Right cardiac atrium (tissue), 5 donors: Measurements from ENCODE around the gene RBM19. TPM values are rescaled to one million over a fixed set of nuclear protein-coding genes. Genes with fewer than 3 reads are reported as not detected.
"Not testable (repeated sequence)": the region's sequence is repeated elsewhere in the genome, so short reads cannot be mapped to it uniquely, and the experiment has no call there.

ENCODE experiments used
- ATAC-seq, 2 donors: fragments of 200-7000 bp; cut with Tn5 transposase; one replicate each; pipeline versions ENCODE4 v1.8.0 to v1.9.1; 2020; ENCODE audit warnings: moderate library complexity in 2 of 2, mild to moderate bottlenecking in 1 of 2
- DNase-seq, 3 donors: peaks; one replicate each; pipeline ENCODE4 v3.0.0-alpha.2; 2020
- H3K27ac ChIP-seq: one replicate; pipeline ENCODE4 v1.5.1; 2013; ENCODE audit warnings: mild to moderate bottlenecking, low read length, control low read depth, moderate library complexity
- H3K27me3 ChIP-seq: one replicate; pipeline ENCODE4 v1.6.1; 2013; ENCODE audit not compliant: control insufficient read depth, insufficient read depth
- H3K4me1 ChIP-seq: one replicate; pipeline ENCODE4 v1.6.1; 2013; ENCODE audit warnings: low read length; ENCODE audit not compliant: control insufficient read depth, insufficient read depth
- H3K4me3 ChIP-seq: one replicate; pipeline ENCODE4 v1.5.1; 2013; ENCODE audit warnings: low read length, control low read depth
- H3K9me3 ChIP-seq: one replicate; pipeline ENCODE4 v1.6.1; 2013; ENCODE audit warnings: low read length; ENCODE audit not compliant: control insufficient read depth
- WGBS: extraction: QIAGEN DNeasy Blood & Tissue Kit; methylation state at CpG from one replicate; pipeline ENCODE4 v1.1.7; 2013; 5-methylcytosine and 5-hydroxymethylcytosine counted together
- intact Hi-C, 4 donors: fragments of 100-400 bp; cut with DNase I; formaldehyde crosslinking; loops; one replicate each; pipeline versions ENCODE4 v1.11.0 to v1.14.0; 2022 to 2023
- polyA plus RNA-seq: library from polyadenylated mRNA; stranded (reverse); fragments of 200-250 nt; gene quantifications from one replicate; pipeline ENCODE4 v1.2.3, GENCODE V29; 2013
- total RNA-seq, 4 donors: library from RNA; stranded (reverse); fragmentation: NEBNext Ultra II Directional; extraction: Animal tissue kit (Norgen Biotek cat#: 25700); gene quantifications; one replicate each; pipeline ENCODE4 v1.2.1, GENCODE V29; 2021
- donor health status: healthy with polysubstance abuse.
- donor health status: DM: no; HTN: yes; CAD: no.
- donor health status: DM: no; HTN: no; CAD: no.
- donor health status: DM: no; HTN: yes; CAD: no; lungs with severe emphysema.
- donor health status: DM: yes; HTN: yes; CAD: no.

The RBM19 gene
- total and polyA plus RNA-seq, 5 donors, result 12.7 to 21.7 (median 17.1) TPM

DNA sequence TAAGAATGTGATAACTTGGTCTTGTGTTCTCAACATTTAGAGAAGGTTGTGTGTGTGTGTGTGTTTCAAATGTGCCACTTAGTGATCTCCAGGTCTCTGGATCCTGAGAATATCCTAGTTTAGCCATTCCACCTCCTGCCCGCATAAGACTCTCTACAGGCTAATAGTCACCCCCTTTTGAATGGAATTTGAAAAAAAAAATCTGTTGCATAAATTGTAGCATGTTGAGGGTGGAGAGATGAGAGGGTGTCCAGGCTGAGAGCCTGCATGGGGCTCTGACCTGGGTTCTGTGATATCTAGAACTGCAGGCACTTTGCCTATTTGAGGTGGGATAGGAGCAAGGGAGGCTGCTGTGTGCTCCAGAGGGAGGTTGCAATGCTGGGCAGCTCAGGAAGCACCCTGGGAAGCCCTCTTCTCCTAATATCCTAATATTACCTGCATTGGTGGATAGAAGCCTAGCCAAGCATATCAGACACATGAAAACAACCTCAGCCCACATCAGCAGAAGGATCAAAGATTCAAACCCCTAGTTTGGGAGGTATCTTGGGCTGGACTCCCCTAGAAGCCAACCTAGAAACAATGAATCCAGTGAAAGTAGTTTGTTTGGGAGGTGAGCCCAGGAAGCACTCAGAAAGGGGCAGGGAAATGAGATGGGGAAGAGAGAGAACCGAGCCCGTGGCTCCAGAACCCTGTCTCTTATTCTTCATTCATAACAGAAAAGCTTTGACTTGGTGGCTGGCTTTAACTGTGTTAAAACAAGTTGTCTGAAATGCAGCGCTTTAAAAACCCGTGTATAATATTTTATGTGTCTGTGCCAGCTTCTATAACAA is 35.6 kb upstream of the RBM19 start:
- Histone ChIP-seq H3K4me3 (no peak overlapping the region), H3K4me1 (no peaks in the 10 kb centered on the region), H3K27ac (no peak overlapping the region), H3K9me3 (no peaks in the 10 kb centered on the region), H3K27me3 (no peaks in the 10 kb centered on the region)
- ATAC-seq, result no peak
- no peak for DNase-seq
- WGBS, result 71% methylated on average over 5 of the region's 5 CpGs
- intact Hi-C loops, result no loop called here

DNA sequence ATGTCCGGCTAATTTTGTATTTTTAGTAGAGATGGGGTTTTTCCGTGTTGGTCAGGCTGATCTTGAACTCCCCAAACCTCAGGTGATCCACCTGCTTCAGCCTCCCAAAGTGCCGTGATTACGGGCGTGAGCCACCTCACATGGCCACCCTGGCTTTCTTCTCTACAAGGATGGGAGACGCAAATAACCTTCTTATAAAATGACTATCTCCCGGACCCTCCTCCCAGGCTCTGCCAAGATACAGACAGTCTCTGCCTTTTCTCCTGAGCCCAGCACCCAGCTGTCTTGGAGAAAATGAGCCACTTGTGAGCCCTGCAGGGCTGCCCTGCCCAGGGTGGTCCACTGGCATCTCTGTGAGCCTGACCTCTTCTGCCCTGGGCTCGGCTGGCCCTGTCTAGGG is 34.7 kb upstream of the RBM19 start:
- H3K27me3 ChIP-seq, result no peaks in the 10 kb centered on the region
- no peaks in the 10 kb centered on the region for H3K9me3 ChIP-seq
- ATAC-seq, result no peak

DNA sequence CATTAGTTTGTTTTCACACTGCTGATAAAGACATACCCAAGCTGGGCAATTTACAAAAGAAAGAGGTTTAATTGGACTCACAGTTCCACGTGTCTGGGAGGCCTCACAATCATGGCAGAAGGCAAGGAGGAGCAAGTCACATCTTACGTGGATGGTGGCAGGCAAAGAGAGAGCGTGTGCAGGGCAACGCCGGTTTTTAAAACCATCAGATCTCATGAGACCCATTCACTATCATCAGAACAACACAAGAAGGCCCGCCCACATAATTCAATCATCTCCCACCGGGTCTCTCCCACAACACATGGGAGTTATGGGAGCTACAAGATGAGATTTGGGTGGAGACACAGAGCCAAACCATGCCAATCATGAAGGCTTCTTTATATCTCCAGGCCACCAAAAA is 34.1 kb upstream of the RBM19 start:
- DNase-seq, H3K27me3 ChIP-seq, H3K4me1 ChIP-seq, ATAC-seq, H3K27ac ChIP-seq, intact Hi-C loops, H3K9me3 ChIP-seq, H3K4me3 ChIP-seq: not testable (repeated sequence)
- 71% methylated on average over 7 of the region's 7 CpGs for WGBS

More for the DNA sequence above, 34.7 kb upstream of the RBM19 start:
- no peak for DNase-seq
- Histone ChIP-seq H3K27ac (no peak overlapping the region), H3K4me3 (no peak overlapping the region), H3K4me1 (no peaks in the 10 kb centered on the region)
- intact Hi-C loops, result no loop called here
- WGBS, result 87% methylated on average over 8 of the region's 8 CpGs

DNA sequence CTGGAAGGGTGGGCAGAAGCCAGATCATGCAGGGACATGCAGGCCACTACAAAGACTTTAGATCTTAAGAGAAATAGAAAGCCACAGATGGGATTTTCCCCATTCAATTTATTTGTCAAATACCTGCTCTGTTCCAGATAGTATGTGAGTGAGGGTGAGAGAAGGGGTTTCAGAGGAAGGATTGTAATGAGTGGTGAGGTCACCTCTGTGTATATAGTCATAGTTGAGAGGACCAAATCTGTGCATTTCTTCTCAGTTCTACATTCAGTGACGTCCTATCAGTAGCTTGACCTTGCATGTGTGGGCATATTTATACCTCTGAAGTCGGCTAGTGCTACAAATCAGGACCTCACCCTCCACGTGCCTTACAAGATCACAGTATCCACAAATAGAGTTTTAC is 31.2 kb upstream of the RBM19 start:
- no peaks in the 10 kb centered on the region for H3K4me1 ChIP-seq
- 32% methylated on average over 3 of the region's 3 CpGs for WGBS
- no peaks in the 10 kb centered on the region for H3K27me3 ChIP-seq
- H3K9me3 ChIP-seq, result no peaks in the 10 kb centered on the region
- intact Hi-C loops, result no loop called here
- no peak for DNase-seq
- no peak overlapping the region for H3K27ac ChIP-seq
- no peak overlapping the region for H3K4me3 ChIP-seq
- no peak for ATAC-seq

DNA sequence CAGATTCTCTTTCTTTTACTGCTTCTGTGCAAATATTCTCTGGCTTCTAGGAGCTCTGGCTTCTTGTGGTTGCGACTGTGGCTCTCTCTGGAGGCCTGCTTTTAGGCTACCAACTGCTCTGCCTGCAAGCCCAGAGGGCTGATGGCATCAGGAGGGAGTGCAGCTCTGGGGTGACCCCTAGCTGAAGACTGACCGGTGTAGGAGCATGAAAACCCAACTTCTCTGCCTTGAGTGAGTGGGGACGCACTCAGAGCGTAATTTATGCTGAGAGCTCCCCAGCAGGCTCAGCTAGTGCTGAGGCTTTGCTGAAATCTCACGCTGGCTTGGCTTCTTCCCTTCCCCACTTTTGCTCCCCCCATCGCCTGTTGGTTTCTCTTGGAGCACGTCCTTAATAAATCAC is 29.9 kb upstream of the RBM19 start:
- no peak for DNase-seq
- no peaks in the 10 kb centered on the region for H3K27me3 ChIP-seq
- 40% methylated on average over 7 of the region's 7 CpGs for WGBS
- H3K4me1 ChIP-seq, result no peaks in the 10 kb centered on the region
- no peaks in the 10 kb centered on the region for H3K9me3 ChIP-seq
- no peak for ATAC-seq
- H3K27ac ChIP-seq, result no peak overlapping the region
- intact Hi-C loops, result no loop called here
- no peak overlapping the region for H3K4me3 ChIP-seq

DNA sequence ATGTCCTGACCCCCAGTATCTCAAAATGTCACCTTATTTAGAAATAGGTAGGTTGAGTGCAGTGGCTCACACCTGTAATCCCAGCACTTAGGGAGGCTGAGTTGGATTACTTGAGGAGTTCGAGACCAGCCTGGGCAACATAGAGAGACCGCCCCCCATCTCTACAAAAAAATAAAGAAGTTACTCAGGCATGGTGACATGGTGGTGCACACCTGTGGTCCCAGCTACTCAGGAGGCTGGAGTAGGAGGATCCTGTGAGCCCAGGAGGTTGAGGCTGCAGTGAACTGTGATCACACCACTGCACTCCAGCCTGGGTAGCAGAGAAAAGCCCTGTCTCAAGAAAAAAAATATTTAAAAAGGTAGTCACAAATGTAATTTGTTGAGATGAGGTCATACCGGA is 27.9 kb upstream of the RBM19 start:
- Histone ChIP-seq H3K27me3 (no peaks in the 10 kb centered on the region), H3K4me1 (no peaks in the 10 kb centered on the region), H3K4me3 (no peak overlapping the region), H3K27ac (no peak overlapping the region), H3K9me3 (no peaks in the 10 kb centered on the region)
- ATAC-seq (no peak), DNase-seq (no peak)
- intact Hi-C loops, result no loop called here
- 87% methylated on average over 3 of the region's 3 CpGs for WGBS

DNA sequence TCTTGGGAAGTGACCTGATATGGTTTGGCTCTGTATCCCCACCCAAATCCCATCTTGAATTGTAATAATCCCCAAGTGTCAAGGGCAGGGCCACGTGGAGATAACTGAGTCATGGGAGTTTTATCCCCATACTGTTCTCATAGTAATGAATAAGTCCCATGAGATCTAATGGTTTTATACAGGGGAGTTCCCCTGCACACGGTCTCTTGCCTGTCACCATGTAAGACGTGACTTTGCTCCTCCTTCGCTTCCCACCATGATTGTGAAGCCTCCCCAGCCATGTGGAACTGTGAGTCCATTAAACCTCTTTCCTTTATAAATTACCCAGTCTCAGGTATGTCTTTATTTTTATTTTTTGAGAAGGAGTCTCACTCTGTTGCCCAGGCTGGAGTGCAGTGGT is 26.6 kb upstream of the RBM19 start:
- WGBS, result 67% methylated on average over 4 of the region's 4 CpGs
- H3K27ac ChIP-seq, H3K4me3 ChIP-seq, H3K9me3 ChIP-seq, intact Hi-C loops, DNase-seq, H3K27me3 ChIP-seq, ATAC-seq, H3K4me1 ChIP-seq: not testable (repeated sequence)

DNA sequence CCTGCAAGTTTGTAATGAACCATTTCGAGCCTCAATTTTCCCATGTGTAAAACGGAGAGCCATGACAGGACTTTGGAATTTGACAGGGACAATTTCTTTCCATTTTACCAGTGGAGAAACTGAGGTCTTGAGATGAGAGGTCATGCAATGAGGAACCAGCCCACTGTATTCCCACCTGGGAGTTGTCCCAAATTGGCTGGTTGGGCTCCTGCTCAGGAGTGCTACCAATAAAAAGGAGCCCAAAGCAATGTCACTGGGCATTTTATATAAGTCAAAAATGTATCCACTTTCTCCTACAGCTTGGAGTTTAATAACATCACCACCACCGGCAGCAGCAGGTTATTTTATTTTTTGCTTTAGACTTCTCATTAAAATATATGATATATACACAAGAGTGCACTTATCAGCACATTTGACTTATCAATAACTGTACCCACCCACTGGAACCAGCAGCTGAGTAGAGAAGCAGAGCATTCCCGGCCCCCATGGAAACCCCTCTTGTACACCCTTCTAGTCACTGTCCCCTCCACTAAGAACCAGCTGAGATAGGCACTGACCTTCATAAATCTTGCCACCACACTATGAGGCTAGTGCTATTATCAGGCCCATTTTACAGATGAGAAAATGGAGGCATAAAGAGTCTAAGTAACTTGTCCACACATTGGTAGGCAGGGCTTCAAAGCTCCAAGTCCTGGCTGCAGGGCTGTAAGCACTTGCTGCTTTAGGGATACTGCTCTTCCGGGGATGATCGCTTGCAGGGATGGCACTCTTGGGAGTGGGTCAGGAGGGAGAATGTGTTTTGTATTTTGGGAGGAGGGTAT is 25.3 kb upstream of the RBM19 start:
- ATAC-seq (no peak), DNase-seq (no peak)
- Histone ChIP-seq H3K27ac (no peak overlapping the region), H3K4me1 (no peaks in the 10 kb centered on the region), H3K4me3 (no peak overlapping the region), H3K27me3 (no peaks in the 10 kb centered on the region), H3K9me3 (no peaks in the 10 kb centered on the region)
- intact Hi-C loops, result no loop called here
- 68% methylated on average over 6 of the region's 6 CpGs for WGBS

DNA sequence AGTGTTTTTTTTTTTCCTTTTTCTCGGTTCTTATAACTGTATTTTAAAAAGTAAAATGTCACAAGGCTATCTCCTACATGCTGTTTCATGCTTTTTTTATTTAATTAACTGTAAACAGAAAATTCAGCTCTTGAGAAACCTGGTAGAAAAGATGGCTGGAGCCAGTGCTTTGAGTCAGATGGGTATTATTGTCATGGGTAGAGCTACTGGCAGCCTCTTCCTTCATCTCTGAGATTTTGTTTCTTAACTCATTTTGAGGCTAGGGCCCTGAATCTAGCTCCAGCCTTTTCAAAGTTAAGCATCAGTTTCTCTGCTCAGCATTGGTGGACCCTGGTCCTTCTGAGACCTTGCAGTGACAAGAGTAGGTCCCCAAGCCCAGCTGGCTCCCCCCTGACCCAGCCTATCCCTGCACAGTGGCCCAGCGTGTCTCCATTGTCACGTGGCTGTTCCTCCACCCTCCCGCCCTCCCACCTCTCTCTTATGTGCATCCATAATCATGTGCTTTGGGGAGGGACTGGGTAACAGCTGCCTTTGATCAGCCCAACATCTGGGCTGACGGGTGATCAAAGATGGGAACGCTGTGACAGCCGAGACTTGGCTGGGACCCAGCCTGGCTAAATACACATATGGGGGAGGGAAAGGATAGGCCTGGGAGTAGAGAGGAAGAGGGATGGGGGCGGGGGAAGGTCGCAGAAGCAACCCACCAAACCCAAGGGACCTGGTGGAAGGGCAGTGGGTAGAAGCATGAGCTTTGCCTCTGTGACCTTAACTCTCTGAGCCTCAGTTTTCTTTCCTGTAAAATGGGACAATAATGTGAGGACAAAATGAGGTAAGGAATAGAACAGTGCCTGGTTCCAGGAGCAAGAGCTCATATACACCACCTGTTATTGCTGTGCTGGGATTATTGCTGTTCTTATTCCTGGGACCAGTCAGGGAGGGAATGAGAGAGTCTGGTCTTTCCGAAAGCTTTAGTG is 24.4 kb upstream of the RBM19 start:
- Histone ChIP-seq H3K27ac (no peak overlapping the region), H3K27me3 (no peaks in the 10 kb centered on the region), H3K9me3 (no peaks in the 10 kb centered on the region), H3K4me1 (no peaks in the 10 kb centered on the region), H3K4me3 (no peak overlapping the region)
- 32% methylated on average over 10 of the region's 10 CpGs for WGBS
- no peak for ATAC-seq
- no peak for DNase-seq
- intact Hi-C loops, result no loop called here

DNA sequence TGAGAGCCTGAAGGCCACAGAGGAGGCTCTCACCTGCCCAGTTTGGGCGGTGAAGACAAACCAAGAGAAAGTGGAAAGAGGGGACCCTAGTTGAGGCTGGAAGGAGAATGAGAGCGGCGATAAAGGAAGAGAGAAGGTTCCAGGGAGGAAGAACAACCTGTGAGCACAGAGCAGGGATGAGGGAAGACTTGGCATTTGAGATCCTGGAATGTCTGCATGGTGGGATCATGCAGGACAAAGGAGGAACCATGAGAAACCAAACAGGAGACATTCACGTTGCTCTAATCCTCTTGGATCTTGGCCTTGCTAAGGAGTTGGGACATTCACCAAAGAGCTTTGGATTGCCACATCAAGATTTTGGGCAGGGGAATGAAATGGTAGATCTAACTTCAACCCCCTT is 22.9 kb upstream of the RBM19 start:
- H3K9me3 ChIP-seq, result no peaks in the 10 kb centered on the region
- ATAC-seq (no peak), DNase-seq (no peak)
- no peak overlapping the region for H3K4me3 ChIP-seq
- 85% methylated on average over 4 of the region's 4 CpGs for WGBS
- intact Hi-C loops, result loop anchor here in 3 of 4 donors (10.0 kb wide), 3 partner anchors 516 to 646 kb away; no protein-coding TSS in a partner anchor
- H3K27me3 ChIP-seq, result no peaks in the 10 kb centered on the region
- no peaks in the 10 kb centered on the region for H3K4me1 ChIP-seq
- no peak overlapping the region for H3K27ac ChIP-seq
